ENCODE results near the gene FZD4.
"Not testable (repeated sequence)": the region's sequence is repeated elsewhere in the genome, so short reads cannot be mapped to it uniquely, and the experiment has no call there.

The FZD4 gene

GRCh38 chr11:86981777-86982540, 26.8 kb upstream of the FZD4 start:
- Mint-ChIP-seq H3K9me3 (no peaks in the 10 kb centered on the region), H3K27me3 (no peaks in the 10 kb centered on the region), H3K27ac (no peak overlapping the region), H3K36me3 (no peaks in the 10 kb centered on the region), H3K4me3 (no peak overlapping the region), H3K4me1 (no peaks in the 10 kb centered on the region)

DNA sequence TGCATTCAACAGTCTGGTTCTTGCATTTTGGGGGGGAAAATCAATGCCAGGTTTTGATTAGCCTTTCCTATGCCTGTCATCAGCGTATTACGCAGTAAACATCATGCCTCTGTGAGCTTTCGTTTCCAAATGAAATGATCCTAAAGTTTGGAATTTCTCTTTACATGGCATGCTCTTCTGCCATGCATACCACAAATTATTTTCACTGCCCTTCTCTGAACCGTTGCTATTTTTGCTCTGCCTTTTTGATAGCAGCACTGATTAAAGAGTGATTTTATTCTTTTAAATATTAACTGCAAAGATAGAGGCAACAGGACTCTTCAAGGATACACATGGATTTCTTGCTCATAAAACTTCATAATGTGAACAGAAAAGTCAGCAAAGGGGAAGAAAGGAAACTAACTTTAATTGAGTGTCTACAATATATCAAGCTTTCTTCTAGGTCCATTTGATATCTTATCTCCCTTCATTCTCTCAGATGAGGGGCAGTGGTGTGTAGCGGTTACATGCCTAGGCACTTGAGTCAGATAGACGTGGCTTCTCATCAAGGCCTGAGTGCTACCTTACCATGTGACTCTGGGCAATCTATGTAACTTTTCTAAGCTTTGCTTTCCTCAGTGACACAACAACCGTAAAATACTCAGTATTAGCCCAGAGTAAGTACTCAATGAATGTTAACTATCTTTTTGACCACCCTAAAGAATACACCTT, 25.0 kb upstream of the FZD4 start:
- H3K27ac Mint-ChIP-seq = no peak overlapping the region
- H3K4me1 Mint-ChIP-seq = no peaks in the 10 kb centered on the region
- no peaks in the 10 kb centered on the region for H3K27me3 Mint-ChIP-seq
- no peaks in the 10 kb centered on the region for H3K36me3 Mint-ChIP-seq
- no peaks in the 10 kb centered on the region for H3K9me3 Mint-ChIP-seq
- H3K4me3 Mint-ChIP-seq = no peak overlapping the region

GRCh38 chr11:86978756-86979608, 23.8 kb upstream of the FZD4 start:
- Mint-ChIP-seq H3K4me3 (no peak overlapping the region), H3K4me1 (no peaks in the 10 kb centered on the region), H3K27ac (no peak overlapping the region), H3K27me3 (no peaks in the 10 kb centered on the region), H3K36me3 (no peaks in the 10 kb centered on the region), H3K9me3 (no peaks in the 10 kb centered on the region)

DNA sequence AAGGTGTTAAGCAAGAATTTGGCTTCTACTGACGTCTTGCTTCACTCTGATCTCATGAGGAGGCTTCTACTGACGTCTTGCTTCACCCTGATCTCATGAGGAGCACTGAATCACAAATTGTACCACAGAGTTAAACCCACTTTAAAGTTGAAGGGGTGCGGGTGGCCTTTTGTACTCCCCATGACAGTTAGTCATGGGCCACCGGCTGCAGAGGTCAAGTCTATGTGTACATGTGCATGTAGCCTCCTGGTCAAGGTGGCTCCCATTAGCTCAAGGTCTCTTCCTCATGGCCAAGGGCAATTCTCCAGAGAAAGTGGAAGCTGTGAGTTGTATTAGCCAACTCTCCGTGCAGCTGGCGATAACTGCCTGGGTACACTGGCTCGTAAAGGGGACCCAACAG, 23.1 kb upstream of the FZD4 start:
- Mint-ChIP-seq H3K27me3 (no peaks in the 10 kb centered on the region), H3K4me1 (no peaks in the 10 kb centered on the region), H3K27ac (no peak overlapping the region), H3K9me3 (peaks cover 7% of the 10 kb centered on the region), H3K4me3 (no peak overlapping the region), H3K36me3 (no peaks in the 10 kb centered on the region)

GRCh38 chr11:86977441-86978050, 22.4 kb upstream of the FZD4 start:
- peaks cover 2% of the 10 kb centered on the region for H3K36me3 Mint-ChIP-seq
- H3K9me3 Mint-ChIP-seq = peaks cover 14% of the 10 kb centered on the region
- H3K4me3 Mint-ChIP-seq = no peak overlapping the region
- H3K4me1 Mint-ChIP-seq = no peaks in the 10 kb centered on the region
- no peak overlapping the region for H3K27ac Mint-ChIP-seq
- no peaks in the 10 kb centered on the region for H3K27me3 Mint-ChIP-seq

DNA sequence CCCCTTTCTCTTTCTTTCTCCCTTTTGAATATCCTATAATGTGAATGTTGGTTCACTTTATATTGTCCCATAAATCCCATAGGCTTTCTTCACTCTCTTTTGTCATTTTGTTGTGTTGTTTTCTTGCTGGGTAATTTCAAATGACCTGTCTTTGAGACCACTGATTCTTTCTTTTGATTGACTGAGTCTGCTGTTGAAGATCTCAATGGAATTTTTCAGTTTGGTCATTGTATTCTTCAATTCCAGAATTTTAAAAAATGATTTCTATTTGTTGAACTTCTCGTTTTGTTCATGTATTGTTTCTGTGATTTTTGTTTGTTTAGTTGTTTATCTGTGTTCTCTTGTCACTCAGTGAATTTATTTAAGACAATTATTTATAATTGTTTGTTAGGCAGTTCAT, 17.5 kb upstream of the FZD4 start:
- Mint-ChIP-seq H3K27me3 (peaks cover 6% of the 10 kb centered on the region), H3K27ac (no peak overlapping the region), H3K9me3 (peaks cover 15% of the 10 kb centered on the region), H3K36me3 (peaks cover 3% of the 10 kb centered on the region), H3K4me1 (no peaks in the 10 kb centered on the region), H3K4me3 (no peak overlapping the region)

DNA sequence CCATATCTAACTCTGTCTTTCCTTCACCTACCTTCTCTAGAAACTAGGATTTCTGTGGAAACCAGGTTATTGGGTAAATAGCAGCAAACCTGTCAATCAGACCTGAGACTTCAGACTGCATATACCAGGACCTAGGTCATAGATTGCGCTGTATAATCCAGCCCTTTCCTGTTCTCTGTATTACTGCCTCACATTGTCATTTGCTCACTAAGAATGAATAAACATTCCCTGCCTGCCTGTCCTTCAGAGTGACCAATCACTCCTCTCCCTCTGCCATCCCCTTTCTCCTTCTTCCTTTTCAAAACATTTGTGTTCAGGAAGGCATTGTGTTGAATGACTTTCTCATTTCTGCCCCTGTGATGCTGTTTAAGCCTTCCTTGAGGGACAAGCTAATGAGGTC, 14.1 kb upstream of the FZD4 start:
- H3K27ac Mint-ChIP-seq = no peak overlapping the region
- H3K4me3 Mint-ChIP-seq = no peak overlapping the region
- peaks cover 16% of the 10 kb centered on the region for H3K27me3 Mint-ChIP-seq
- H3K36me3 Mint-ChIP-seq = peaks cover 3% of the 10 kb centered on the region
- no peaks in the 10 kb centered on the region for H3K4me1 Mint-ChIP-seq
- peaks cover 15% of the 10 kb centered on the region for H3K9me3 Mint-ChIP-seq

DNA sequence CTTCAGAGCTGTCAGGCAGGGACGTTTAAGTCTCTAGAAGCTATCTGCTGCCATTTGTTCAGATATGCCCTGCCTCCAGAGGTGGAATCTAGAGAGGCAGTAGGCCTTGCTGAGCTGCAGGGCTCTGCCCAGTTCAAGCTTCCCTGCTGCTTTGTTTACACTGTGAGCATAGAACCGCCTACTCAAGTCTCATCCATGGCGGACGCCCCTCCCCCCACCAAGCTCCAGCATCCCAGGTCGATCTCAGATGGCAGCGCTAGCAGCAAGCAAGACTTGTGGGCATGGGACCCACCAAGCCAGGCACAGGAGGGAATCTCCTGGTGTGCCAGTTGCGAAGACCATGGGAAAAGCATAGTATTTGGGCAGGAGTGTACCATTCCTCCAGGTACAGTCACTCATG, 12.4 kb upstream of the FZD4 start:
- H3K9me3 Mint-ChIP-seq, H3K36me3 Mint-ChIP-seq, H3K4me3 Mint-ChIP-seq, H3K4me1 Mint-ChIP-seq, H3K27ac Mint-ChIP-seq: not testable (repeated sequence)
- peaks cover 21% of the 10 kb centered on the region for H3K27me3 Mint-ChIP-seq

DNA sequence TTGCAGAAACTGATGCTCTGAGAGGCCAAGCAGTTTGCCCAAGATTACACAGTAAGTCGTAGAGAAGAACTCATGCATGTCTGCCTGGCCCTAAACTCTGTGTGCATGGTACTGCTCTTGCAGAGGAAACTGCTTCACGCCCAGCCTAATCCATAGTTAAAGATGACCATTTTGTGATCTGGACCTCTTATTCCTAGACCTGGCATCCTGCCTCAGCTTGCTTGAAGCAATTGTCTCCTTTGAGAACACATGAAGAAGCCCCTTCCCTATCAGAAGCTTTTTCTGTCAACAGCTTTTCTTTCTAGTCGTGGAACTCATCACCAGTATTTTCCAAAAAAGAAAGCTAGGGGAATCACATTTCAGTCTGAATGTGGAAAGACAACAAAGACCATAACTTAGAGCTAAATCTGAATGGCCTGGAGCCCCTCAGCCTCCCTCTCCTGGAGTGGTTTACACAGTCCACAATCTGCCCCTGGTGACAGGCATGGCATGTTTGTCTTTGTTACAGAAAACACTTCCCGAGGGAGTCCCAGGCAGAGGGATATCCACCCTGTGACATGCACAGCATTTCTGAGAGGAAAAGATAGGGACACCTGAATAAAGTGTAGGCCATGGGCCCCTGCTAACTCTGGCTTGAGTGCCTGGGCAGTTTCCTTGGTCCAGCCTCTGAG, 2.9 kb upstream of the FZD4 start:
- peaks cover 32% of the 10 kb centered on the region for H3K27me3 Mint-ChIP-seq
- no peaks in the 10 kb centered on the region for H3K36me3 Mint-ChIP-seq
- H3K27ac Mint-ChIP-seq = no peak overlapping the region
- no peaks in the 10 kb centered on the region for H3K9me3 Mint-ChIP-seq
- H3K4me3 Mint-ChIP-seq = no peak overlapping the region
- H3K4me1 Mint-ChIP-seq = peaks cover 14% of the 10 kb centered on the region

DNA sequence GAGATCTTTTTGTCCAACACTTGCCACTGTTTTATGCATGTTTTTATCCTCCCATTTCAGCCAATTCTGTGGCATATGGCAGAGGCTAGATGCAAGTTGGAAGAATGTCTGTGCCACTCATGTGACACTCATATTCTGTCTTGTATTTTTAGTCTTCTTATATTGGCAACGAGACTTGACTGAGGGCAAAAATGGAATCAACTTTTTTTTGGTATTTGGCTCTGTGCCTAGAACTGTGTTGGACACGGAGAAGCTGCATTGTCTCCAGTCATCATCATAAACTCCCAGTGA, 1.7 kb upstream of the FZD4 start:
- Mint-ChIP-seq H3K9me3 (no peaks in the 10 kb centered on the region), H3K27ac (no peak overlapping the region), H3K27me3 (peaks cover 32% of the 10 kb centered on the region), H3K4me3 (peak overlapping the region; percentile 39), H3K36me3 (no peaks in the 10 kb centered on the region), H3K4me1 (peaks cover 14% of the 10 kb centered on the region)

DNA sequence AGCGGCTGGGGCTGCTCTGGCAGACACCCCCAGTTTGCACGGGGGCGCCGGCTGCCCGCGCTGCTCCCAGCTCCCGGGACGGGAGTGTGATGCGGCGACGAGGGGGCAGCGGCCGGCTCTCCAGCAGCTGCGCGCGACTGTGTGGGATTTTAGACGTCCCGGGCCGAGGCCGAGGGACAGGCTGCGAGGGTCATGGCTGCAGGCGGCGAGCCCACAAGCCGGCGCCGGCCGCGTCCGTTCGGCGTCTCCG, 159 bp downstream of the FZD4 start:
- no peak overlapping the region for H3K27ac Mint-ChIP-seq
- H3K27me3 Mint-ChIP-seq = peaks cover 30% of the 10 kb centered on the region
- no peaks in the 10 kb centered on the region for H3K9me3 Mint-ChIP-seq
- H3K4me1 Mint-ChIP-seq = peaks cover 14% of the 10 kb centered on the region
- no peaks in the 10 kb centered on the region for H3K36me3 Mint-ChIP-seq
- H3K4me3 Mint-ChIP-seq = no peak overlapping the region

GRCh38 chr11:86954269-86955110, 705 bp downstream of the FZD4 start:
- peaks cover 14% of the 10 kb centered on the region for H3K4me1 Mint-ChIP-seq

GRCh38 chr11:86952221-86952875, 2.8 kb downstream of the FZD4 start:
- Mint-ChIP-seq H3K4me1 (peaks cover 14% of the 10 kb centered on the region), H3K27me3 (peaks cover 26% of the 10 kb centered on the region), H3K27ac (no peak overlapping the region), H3K9me3 (no peaks in the 10 kb centered on the region), H3K36me3 (no peaks in the 10 kb centered on the region), H3K4me3 (no peak overlapping the region)

More at GRCh38 chr11:86954269-86955110, 705 bp downstream of the FZD4 start:
- Mint-ChIP-seq H3K27ac (no peak overlapping the region), H3K27me3 (peaks cover 27% of the 10 kb centered on the region), H3K4me3 (peak overlapping the region; percentile 81), H3K36me3 (no peaks in the 10 kb centered on the region), H3K9me3 (no peaks in the 10 kb centered on the region)

DNA sequence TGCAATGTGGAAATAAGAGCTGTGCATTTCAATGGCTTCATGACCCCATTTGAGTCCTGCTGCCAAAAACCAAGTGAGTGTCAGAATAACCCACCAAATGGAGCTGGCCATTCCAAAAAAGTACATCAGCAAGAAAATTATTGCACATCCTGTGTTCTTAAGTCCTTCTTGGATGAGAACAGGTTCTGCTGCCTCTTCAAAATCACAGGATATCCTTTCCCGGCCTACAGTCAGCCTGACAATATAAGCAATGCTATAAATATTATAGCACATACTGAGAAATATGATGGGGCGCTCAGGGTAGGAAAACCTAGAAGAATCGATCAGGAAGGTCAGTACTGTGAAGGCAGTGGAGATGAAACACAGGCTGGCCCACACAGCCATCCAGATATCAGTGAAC, 3.5 kb downstream of the FZD4 start:
- H3K4me3 Mint-ChIP-seq = no peak overlapping the region

More for the DNA sequence above, 3.5 kb downstream of the FZD4 start:
- Mint-ChIP-seq H3K9me3 (no peaks in the 10 kb centered on the region), H3K27ac (no peak overlapping the region), H3K4me1 (peaks cover 14% of the 10 kb centered on the region), H3K27me3 (peaks cover 20% of the 10 kb centered on the region), H3K36me3 (no peaks in the 10 kb centered on the region)
